CD4-positive, alpha-beta T cell treated with Interleukin-15 for 4 hours (primary cell): ENCODE results near the gene TANK.
A peak's percentile ranks its signal among the peaks of the same experiment; 100 is the strongest.

Experiments
- DNase-seq: peaks from one replicate; pipeline ENCODE4 v3.0.0-alpha.2; 2020; ENCODE audit warnings: low spot score

Gene TANK

DNA sequence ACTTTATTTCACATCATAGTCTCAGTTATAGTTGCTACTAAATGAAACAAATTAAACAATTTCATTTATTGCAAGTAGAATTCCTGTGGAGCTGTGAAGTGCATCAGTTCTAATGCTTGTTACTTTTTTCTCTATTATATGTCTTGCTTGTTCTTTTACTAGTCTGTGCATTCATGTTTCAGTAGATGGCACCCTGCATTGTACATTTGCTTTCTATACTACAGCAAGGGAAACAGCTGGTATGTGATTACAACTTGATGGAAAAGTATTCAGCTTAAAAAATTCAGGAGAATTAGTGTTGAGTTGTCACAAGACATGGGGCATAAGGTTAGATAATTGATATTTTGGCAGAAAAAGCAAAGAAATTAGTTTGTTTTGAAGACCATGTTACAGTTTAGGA is 72.3 kb downstream of the TANK start:
- no peak for DNase-seq

DNA sequence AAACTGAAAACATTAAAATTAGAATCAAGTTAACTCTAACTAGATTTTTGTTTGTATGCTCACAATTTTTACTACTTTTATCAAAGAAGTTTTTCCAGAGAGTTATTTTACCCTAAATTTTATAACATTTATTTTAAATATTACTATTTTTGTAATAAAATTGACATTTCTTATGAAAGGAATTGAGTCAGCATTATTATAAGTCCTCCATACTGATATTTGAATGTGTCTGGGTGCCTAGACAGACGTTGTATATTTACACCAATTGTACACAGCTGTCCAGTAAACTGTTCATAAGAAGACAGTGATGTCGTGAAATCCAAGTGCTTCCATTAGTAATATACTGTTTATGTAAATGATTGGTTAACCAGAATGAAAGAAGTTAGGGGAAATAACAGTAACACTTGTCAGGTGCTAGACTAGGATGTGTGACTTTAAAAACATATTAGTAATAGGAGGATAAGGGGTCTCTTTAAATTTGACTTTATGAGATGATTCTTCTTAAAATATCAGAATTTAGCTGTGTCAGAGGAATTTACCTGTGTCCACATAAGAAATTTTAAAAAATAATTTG is 73.7 kb downstream of the TANK start:
- peak; percentile 21 for DNase-seq

DNA sequence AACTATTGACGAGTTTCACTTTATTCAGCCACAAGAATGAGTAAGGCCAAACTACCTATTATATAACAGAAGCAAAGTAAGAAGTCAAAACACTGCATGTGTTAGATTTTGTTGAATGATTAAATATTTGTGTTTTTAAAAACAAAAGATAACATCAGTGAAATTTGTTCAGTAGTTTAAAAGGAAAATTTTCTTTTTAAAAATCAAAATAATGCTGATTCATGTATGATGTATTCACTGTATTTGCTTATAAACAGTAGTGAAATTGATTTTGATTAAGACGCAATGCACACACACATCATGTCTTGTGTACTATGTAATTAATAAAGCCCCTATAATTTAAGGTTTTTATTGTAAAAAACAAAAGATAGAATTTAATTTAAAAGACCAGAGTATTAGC is 74.4 kb downstream of the TANK start:
- DNase-seq, result no peak

DNA sequence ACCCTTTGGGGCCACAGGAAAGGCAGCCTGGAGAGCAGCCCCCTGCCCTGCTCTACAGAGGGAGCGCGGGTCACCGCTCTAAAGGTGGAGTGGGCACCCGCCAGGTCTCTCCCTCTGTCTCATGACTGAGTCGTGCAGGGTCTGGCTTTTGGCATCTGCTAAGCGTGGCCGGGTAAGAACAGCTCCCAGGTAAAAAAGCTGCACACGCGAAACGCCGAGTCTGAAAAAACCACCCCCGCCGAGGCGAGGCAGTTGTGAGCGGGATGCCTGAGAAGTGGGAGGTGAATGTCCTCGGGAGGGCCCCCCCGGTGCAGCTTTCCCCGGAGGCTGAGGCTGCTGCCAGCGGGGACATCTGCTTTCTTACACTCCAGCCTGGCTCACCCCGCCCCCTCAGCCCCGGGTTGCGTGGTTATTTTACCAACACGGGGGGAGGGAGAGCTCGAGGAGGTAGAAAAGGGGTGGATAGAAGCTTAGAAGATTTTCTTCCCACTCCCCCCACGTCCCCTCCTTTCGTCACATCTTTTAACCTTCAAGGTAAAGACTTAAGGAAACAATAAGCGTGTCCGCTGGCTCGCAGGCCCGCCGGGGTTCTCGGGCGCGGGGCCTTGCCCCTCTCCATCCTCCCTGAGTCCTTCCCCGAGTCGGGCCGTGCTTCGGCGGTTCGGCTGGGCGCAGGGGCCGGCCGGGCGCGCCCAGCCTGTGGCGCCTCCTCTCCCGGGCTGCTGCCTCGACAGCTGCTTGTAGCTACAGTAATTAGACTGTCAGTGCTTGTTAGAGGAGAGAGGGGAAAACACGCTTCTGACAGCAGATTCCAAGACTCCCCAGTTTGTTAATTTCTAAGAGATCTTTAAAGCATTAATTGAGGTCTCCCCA is 77.4 kb downstream of the TANK start:
- peak; percentile 25 for DNase-seq

DNA sequence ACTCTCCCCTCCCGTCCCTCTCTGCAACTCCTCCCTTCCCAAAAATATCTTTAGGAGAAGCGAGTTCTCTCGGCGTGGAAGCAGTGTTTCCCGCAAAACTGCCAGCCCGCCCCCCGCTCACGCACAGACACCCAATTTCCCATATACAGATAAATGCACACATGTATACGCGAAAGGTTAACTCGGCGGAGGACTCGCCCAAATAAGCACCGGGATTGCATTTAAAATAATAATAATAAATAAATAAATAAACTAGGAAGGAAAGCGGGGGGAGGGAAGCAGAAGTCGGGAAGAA is 78.0 kb downstream of the TANK start:
- DNase-seq, result no peak

DNA sequence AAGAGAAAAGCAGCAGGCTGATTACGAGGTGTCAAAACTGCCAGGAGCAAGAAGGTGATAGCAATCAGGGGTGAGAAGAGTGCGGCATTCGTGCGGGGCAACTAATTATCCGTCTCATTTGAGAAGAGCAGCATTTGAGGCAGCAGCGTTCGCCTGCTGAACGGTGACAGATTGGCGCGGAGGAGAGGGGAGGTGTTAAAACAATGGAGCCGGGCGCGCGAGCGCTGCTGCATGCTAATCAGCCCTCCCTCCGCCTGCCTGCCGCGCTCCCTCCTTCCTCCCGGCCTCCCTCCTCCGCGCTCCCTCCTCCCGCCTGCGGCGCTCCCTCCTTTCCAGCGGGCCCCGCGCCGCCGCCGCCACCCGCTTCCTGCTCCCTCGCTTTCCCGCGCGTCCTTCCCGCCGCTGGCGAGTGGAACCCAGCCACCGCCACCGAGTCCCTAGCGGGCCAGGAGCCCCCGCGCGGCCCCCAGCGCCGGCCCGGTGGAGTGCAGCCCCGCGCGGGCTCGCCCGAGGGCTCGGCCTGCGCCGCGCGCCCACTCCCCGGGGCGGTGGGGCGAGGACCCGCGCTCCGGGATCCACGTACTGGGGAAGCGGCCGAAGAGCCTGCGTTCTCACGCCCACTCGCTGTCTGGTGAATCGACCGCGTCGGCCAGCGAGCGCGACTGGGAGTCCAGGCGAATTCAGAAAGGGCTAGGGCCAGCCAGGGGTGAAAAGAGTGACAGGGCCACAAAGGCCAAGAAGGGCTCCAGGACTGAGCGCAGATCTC is 78.5 kb downstream of the TANK start:
- peak; percentile 53 for DNase-seq

DNA sequence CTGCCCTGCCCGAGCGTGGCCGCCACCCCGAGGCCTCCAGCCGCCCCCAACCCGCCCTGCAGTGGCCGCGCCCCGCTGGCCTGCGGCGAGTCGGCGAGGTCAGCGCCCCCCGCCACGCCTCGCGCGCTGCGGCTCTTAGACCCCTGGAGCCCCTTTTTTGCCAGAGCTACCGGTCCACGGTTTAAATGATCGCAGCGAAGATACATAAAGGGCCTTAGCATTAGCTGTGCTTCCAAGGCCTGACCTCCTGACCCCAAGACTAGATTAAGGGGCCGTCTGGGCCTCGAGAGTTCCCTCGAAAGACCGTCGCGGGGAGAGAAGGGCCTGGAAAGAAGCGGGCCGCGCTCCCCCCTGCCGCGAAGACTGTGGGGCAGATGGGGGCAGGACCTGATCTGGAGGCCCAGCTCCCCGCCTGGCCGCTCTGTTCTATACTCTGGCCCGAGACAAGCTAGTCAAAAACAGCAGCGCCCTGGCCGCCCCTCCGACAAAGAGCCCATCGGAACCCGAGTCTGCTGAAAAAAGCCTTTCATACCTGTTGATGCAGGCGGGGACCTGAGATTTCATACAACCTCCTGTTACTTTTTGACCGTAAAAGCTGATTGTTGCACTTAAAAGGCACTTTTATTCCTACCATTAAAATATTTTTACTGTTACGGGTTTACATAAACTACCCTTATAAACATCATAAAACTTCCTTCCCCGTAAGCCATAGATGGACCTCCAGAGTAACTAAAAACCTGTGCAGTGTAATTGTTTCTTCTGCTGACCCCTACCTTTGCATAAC is 79.3 kb downstream of the TANK start:
- no peak for DNase-seq

DNA sequence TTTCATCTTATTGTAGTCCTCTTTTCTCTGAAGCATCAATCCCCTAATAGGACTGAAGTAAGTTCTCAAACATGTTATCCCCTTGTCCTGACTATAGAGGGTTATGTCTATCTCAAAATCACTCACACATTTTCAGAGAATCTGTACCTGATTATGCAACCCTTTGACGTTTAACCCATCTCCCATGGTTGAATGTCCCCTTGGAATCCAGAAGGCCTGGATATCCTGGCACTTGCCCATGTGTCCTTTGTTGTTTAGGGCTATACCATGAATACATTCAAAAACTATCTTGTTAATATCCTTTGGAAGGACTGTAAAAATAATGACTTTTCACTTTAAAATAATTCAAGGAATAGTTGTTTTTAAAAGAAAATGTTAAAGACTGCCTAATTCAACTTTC is 81.7 kb downstream of the TANK start:
- DNase-seq, result no peak

DNA sequence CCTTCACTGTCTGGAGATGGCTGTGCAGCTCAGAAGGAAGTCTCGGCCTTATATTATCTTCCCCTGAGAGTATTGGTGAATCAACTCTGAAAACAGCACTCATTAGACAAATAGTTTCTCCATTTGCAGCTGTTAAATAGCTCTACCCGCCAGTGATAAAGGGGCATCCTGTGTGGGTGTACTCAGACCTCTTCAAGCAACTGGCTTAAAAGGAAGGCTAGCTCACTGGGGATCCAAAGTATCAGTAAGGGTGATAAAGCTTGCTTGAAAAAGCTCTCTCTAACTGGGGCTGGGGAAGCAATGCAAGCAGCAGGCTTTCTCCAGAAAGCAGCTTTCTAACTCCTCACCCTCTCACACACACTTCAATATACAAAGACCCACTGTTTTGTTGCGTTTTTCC is 83.1 kb downstream of the TANK start:
- no peak for DNase-seq

DNA sequence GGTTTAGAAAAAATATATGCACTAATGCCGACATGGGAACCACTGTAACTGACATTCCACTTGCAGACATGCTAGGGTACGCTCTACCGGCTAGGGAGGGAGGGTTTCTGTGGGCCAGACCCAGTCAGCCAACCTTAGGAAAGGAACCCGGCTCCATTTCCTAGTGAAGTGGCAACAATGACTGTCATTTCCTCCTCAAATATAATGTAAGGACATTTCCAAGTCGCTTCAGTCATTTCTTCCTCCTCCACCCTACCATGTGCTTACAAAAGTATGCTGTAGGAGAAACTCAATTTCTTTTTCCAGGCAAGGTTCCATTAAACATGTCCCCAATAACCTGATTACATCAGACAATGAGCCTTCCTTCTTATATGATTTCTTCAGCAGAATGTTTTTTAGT is 83.7 kb downstream of the TANK start:
- no peak for DNase-seq

DNA sequence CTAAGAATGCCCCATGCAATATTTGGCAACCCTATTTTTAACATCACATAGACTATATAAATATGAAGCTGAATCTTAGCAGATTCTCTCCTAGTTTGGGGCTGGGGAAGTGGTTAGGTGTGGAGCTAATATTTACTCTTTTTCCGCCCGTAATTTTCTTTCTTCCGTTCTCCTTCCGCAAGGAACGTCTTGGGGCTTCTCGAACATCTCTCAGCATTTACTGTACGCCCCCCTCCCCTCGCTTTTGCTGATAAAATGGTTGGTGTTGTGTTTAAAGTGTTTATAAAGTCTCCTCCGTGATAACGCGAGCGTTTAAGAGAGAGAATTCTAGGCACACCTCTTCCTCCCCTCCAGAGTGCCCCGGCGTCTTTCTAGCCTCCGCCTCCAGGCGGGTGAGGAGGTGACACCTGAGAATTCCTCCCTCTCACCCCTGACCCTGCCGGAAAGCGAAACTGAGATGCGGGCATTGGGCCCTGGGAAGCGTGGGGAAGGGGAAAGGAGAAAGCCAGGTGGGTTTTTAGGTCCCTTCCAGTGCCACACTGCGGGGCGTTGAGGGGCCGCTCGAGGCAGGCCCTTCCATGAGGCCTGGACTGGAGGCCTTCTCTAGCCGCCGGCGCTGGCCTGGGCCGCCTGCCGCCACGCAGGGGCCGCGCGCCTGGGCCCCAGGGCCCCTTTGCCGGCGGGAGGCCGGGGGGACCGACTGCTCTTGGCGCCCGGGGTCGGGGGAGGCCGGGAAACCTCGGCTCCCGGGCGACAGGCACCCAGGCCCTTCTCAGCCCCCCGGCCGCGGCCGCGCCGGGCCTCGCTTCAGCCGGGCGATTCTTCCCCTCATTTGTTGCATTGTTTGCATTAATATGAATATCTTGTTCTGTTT is 84.4 kb downstream of the TANK start:
- peak; percentile 68 for DNase-seq

DNA sequence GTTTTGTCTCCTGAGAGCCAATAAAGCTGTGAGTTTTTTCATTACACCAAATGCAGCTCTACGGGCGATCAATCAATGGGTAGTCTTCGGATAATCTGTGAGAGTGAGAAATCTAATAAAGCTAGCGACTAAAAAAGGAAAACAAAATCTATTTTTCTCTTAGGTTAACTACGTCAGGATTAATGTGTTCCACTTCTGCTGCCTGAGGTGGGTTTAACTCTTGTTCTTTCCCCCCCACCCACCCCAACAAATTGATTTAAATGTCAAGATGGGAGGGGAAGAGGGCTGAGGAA is 85.0 kb downstream of the TANK start:
- no peak for DNase-seq

DNA sequence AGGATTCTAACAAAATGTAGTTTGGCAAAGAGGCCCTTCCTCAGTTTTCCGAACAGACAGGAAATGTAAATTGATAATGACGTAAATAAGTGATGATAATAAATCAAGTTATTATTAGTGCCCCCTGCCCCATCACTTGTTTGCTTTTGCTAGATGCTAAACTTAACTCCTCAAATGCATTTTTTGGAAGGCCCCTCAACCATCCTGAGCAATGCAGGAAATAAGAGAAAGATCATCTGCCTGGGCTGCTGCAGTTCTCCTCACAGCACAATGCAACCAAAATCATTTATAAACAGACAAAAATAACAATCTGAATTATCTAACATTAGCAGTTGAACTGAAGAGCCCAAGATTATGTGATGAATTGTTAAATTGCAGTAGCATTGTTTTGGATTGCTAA is 85.4 kb downstream of the TANK start:
- no peak for DNase-seq

DNA sequence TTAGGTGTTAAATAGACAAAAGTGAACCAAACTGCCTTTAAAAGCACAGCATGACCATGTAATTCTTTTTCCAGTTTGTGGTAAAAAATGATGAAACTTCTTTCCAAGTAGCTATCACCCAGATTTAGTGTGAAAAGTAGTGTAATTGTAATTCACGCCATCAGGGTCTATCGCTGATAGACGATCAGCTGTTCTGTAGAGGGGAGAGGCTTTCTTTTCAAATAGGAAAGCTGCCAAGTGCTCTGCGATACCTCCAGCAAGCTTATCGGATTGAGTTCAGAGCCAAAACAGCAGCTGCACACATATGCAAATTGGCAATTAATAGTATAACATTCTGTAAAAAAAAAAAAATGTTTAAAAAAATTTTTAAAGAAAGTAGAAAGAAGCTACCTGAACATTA is 86.1 kb downstream of the TANK start:
- DNase-seq, result no peak

DNA sequence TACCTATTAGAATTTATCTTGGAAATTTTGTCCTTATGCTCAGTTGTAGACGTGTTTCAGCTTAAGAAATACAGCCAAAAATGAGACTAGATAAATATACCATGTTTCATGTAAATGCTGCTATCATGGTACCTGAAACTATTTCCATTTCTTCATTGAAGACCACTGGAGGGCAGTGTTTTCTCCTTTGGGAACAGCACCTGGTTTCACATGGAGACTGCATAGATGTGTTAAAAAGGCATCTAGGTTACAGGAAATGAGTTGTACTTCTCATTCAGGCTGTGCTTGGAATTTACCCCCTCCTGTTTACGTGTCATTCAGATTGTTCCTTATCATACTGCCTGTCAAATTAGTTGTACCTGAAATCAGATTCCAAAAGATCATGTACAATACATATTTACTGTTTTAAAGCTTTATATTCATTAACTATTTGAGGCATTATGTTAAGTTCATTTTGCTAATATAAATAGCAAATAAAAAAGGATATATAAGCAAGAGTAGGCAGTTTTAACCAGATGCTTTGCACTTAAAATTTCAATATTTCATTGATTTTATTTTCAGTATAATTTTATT is 90.7 kb downstream of the TANK start:
- DNase-seq, result peak; percentile 40

DNA sequence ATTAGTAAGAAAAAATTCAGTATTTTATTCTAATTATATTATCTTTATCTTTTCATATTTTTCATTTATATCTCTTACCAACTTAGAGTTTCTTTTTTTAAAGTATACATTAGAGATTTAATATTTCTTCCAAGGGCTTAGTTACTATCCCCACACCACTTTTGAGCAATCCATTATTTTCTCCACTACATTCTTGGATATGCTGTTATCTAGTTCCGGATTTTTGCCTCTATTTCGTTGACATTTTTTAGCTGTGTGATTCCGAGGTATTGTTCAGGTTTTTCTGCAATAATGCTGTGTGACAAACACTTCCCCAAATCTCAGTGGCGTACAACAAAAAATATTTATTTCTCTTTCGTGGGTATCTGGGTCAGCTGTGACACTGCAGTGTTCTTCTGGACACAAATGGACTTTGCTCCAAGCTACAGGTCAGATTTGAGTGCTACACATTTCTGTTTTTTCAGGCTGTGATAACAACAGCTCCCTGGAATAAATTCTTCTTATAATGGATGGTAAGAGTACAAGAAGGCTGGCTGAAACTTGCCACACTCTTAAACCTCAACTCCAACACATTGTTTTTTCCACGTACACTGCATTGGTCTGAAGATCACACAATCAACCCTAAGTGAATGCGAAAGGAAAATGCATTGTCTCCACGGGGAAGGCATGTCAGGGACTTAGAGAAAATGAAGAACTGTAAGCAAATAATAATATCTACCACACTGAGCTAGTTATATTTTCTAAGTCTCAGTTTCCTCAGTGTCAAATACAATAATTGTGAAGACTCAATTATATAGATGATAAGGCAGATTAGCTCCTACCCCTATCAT is 97.1 kb downstream of the TANK start:
- no peak for DNase-seq

DNA sequence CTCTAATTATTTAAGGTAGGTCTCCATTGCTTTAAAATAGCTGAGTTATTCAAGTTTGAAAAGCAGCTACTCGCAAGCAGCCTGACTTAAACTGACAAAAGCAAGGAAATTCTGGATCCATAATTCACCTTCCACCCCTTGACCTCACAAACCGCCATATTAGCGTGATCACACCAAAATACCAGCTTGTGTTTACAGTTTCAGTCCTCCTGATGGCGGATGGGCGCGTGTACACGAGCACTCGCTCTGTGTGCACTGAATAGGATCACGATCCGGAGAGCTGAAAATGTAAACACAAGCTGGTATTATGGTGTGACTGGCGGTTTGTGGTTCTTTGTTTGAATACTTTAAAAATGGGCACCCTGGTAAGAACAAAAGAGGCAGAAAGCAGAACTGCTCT is 105.6 kb downstream of the TANK start:
- DNase-seq, result no peak

DNA sequence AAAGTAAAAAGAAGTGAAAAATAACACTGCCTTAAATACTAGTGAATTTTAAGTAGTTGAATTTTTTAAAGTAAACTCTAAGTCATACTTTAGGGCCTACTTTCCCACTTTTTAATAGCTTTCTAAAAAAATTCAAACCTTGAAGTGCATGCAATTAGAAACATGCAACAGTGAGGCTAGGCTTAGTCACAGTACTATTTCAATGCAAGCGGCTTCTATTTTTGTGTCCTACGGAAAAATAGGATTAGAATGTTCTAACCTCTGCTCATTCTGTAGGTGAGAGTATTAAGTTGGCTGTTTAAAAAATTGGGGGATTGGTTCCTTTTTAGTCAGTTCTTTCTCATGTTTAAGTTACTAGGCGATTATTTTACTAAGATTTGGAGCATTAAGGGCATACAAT is 108.9 kb downstream of the TANK start:
- no peak for DNase-seq

DNA sequence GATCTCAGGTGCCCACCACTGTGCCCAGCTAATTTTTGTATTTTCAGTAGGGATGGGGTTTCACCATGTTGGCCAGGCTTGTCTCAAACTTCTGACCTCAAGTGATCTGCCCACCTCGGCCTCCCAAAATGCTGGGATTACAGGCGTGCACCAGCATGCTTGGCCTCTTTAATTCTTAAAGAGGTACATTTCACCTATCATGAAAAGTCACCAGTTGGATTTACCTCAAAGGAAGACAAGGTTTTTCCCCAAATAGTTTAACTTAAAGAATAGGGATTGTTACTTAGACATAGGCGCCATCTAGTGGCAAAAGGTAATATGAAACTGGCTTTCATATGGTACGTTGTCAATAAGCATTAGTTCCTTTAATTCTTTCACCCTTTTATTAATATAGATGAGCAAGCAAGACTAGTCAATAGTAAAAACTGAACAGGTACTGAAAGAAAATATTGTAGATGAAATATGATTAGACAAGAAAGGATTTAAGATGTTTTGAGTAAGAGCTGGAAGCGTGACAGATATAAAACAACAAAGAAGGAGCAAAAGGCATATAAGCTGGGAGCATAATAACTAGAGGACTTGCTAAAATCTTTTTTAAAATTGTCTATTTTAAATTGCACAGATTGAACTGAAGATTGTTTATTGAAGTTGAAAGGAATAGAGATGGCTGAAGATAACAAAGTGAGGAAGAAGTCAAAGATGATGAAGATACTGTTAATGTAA is 113.0 kb downstream of the TANK start:
- DNase-seq, result peak; percentile 68
